AG08396 (cell line): ENCODE results near the gene PDCD5.
"Not testable (repeated sequence)": the region's sequence is repeated elsewhere in the genome, so short reads cannot be mapped to it uniquely, and the experiment has no call there.

Experiments
- DNase-seq: peaks from one replicate; pipeline ENCODE4 v3.0.0; 2012; ENCODE audit warnings: low spot score, mixed read lengths

The PDCD5 gene

GRCh38 chr19:32580901-32581704 lies at the start of gene PDCD5:
Gene PDCD5, plus strand, starts transcription at chr19:32581190. Its CDS starts 72 bp downstream, at chr19:32581262.
- DNase-seq: peak; percentile 99

GRCh38 chr19:32532233-32532632 lies 48.8 kb upstream of the PDCD5 start:
- no peak for DNase-seq

DNA sequence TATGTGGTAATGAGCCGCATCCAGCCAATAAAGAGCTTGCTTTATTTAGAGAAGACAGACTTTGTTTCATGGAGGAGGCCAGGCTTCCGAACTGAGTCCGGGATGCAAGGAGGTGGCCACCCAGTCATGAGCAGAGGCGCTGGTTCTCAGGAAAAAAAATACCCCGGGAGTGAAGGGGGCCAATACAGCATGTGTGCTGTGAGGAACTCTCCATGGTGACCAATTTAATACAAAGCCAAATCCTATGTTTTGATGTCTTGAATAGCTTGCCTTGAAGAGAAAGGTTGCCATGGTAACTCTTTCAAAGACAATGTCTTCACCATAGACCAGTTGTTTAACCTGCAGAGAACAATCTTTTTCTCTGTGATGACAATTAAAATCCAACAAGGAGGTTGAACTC lies 43.4 kb upstream of the PDCD5 start:
- no peak for DNase-seq

DNA sequence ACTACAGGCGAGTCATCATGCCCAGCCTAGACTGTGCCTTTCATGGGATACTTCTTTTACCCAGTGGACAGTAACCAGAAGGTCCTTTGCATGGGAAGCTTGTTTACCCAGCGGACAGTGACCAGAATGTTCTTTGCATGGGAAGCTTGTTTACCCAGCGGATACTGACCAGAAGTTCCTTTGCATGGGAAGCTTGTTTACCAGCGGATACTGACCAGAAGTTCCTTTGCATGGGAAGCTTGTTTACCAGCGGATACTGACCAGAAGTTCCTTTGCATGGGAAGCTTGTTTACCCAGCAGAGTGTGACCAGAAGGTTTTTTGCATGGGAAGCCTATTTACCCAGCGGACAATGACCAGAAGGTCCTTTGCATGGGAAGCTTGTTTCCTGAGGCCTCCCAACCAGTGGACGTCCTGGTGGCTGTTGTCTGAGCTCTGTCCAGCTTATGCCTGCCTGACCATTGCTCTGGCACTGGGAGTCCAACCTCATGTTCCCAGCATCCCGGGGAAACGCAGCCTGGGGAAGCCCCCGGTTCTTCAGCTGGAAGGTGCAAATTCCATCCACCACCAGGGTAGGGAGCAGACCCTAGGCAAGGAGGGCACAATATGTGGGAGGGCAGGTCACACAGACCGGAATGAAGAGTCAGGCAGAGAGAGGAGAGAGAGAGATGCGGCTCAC lies 41.6 kb upstream of the PDCD5 start:
- no peak for DNase-seq

- no peak for DNase-seq
Measured at GRCh38 chr19:32540621-32541020, 40.4 kb upstream of the PDCD5 start.

DNA sequence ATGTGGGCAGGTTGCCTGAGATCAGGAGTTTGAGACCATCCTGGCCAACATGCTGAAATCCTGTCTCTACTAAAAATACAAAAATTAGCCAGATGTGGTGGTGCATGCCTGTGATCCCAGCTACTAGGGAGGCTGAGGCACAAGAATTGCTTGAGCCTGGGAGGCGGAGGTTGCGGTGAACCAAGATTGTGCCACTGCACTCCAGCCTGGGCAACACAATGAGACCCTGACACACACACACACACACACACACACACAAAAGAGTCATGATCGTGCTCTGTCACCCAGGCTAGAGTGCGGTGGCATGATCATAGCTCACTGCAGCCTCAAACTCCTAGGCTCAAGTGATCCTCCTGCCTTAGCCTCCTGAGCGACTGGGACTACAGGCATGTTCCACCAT lies 39.6 kb upstream of the PDCD5 start:
- not testable (repeated sequence) for DNase-seq

GRCh38 chr19:32542477-32543108 lies 38.4 kb upstream of the PDCD5 start:
- DNase-seq: no peak

DNA sequence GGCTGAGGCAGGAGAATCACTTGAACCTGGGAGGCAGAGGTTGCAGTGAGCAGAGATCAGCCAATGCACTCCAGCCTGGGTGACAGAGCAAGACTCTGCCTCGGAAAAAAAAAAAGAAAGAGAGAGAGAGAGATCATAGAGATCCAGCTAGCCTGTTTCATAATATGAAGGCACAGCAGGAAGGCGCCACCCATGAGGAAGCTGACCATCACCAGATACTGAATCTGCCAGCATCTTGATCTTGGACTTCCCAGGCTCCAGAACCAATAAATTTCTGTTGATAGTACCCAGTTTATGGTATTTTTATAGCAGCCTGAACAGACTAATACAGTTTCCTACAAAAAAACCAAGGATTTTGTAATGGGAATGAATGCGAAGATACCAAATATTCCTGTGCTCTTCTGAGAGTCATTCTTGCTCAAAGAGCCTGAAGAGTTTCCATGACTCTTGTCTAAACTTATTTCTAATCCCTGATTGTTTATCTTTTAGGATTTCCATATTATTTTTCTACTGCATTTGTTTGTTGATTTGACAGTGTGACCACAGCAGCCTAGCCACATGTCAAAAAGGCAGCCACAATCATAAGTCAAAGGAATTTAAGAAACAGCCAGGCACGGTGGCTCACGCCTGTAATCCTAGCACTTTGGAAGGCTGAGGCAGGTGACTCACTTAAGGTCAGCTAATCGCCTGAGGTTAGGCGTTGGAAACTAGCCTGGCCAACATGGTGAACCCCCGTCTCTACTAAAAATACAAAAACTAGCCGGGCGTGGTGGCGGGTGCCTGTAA lies 37.7 kb upstream of the PDCD5 start:
- DNase-seq: no peak

DNA sequence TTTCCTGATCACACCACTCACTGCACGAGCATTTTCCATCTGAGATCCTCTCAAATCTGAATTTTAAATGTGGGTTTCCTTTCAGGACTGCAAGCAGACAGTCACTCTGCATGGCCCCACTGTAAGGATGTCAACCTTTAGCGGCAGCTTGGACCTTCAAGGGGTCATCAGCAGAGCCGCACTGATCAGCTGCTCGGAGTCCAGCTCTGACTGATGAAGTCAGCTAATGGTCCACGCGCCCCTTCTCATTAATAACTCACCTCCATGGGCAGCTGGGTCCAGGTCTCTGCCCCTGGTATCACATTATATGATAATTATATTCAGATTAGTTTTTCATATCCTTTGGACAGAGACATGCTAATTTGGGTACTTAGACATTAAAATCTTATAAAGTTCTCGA lies 36.1 kb upstream of the PDCD5 start:
- no peak for DNase-seq

DNA sequence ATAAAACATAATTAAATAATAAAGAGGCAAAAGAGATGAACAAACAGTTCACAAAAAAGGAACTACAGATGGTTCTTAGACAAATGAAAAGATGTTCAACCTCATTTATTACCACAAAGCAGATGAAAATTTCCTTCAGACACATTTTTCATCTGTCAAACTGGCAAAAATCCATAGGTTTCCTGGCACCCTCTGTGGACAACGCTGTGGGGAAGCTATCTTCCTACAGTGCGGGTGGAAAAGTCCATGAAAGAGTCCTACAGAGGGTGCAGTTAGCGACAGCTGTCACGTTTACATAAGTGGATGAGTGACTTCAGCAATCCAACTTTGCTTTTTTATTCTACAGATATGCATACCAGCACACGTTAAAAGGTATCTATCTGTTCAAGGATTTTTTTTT lies 30.3 kb upstream of the PDCD5 start:
- DNase-seq: no peak

DNA sequence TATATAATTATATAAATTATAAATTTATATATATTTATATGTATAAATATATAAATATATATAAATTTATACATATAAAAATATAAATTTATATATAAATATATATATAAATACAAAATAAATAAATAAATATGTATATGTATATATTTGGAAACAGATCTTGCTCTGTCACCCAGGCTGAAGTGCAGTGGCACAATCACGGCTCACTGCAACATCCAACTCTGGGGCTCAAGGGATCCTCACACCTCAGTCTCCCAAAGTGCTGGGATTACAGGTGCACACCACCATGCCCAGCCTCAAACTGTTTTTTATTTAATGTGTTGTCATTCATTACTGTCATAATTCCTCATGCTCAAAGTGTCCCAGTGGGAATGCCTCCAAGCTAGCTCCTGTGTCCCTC lies 25.2 kb upstream of the PDCD5 start:
- DNase-seq: no peak

GRCh38 chr19:32558607-32559228 lies 22.3 kb upstream of the PDCD5 start:
- DNase-seq: no peak

DNA sequence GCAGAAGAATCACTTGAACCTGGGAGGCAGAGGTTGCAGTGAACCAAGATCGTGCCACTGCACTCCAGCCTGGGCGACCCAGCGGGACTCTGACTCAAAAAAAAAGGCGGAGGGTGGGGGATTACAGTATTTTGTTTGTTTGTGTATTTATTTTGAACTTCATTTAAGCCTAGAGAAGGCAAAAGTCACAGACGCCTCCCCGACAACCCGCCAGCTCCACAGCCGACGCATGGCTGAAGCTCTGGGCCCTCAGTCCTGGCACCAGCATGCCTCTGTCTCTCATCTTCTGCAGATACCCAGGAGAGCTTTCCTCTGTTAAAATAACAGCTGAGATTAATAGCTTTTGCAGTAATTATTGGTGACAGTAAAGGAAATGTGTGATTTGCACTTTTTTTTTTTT lies 17.2 kb upstream of the PDCD5 start:
- no peak for DNase-seq

DNA sequence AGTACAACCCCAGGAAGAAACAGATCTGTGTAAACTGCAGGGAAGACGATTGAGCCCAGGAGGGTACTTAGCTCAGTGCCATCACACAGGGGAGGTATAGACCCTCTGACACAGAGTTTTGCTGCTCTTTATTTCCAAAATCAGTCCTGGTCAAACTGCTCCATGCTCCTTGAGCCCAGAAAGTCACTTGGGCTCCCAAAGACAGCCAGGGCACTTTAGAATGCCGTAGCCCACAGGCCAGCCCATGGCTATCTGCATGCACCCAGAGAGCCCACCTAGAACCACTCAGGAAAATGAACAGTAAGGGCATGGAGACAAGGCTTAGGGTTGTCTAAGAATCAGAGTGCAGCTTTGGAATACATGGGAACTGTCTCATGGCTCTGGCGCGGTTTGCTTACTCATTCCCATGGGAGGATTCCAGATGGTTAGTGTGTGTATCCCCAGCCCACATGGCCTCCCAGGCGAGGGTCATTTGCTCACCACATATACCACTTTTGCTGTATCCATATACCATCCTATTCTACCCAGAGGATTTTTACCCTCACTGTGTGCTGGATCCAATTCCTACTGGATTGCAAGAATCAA lies 14.7 kb upstream of the PDCD5 start:
- no peak for DNase-seq

- no peak for DNase-seq
Measured at GRCh38 chr19:32567486-32567885, 13.5 kb upstream of the PDCD5 start.

DNA sequence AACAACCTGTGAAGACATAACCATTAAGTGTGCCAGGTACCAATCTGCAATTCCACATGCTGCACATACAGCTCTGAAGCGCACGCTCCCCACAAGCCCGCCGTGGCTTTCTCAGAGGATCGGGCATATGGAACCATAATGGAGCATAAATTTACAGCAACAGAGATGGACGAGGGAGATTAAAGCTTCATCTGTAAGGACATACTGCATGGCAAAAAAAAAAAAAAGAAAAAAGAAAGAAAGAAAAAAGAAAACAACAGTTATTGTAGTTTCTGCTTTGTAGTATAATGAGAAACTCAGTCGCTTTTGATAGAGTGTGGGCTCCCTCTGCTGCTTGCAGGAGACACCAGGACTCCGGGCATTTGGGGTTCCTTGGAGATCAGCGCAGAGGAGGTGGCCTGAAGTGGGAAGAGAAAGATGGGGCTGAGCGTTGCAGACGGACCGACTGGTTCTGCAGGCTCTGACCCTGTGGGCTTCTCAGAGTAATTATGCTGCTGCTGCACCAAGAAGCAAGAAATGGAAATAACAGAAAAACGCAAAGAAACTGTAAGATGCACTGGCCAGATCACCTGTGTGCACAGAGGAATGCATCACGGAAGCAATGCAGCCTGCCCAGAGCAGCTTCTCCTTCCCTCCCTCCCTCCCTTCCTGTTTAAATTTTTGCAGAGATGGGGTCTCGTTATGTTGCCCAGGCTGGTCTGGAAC lies 10.8 kb upstream of the PDCD5 start:
- DNase-seq: peak; percentile 64

- not testable (repeated sequence) for DNase-seq
Measured at GRCh38 chr19:32571471-32572075, 9.4 kb upstream of the PDCD5 start.

- not testable (repeated sequence) for DNase-seq
Measured at GRCh38 chr19:32572700-32573491, 8.1 kb upstream of the PDCD5 start.

DNA sequence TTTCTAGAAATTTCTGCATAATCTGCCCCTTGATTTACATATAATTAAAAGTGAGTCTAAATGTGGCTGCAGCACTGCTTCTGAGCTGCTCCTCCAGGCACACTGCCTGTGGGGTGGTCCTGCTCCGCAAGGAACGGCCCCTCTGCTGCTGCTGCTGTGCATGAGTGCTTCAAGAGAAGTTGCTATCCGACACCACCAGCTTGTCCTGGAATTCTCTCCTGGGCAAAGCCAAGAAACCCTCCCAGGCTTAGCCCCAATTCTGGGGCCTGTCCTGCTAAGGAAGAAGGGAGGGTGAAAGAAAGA lies 7.5 kb upstream of the PDCD5 start:
- no peak for DNase-seq

DNA sequence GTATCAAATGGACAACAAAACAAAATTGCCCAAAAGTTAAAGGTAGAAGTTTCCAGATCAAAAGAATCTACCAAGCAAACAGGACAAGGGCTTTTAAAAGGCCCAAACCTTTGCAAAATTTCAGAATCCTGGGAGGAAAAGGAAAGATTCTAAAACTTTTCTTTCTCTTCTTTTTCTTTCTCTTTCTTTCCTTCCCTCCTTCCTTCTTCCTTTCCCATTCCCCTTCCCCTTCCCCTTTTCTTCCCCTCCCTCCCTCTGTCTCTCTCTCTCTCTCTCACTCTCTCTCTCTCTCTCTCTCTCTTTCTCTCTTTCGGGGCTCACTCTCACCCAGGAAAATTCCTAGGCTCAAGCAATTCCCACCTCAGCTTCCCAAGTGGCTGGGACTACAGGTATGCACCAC lies 4.2 kb upstream of the PDCD5 start:
- no peak for DNase-seq
